Measurements from ENCODE around the gene CAPN13.

DNA sequence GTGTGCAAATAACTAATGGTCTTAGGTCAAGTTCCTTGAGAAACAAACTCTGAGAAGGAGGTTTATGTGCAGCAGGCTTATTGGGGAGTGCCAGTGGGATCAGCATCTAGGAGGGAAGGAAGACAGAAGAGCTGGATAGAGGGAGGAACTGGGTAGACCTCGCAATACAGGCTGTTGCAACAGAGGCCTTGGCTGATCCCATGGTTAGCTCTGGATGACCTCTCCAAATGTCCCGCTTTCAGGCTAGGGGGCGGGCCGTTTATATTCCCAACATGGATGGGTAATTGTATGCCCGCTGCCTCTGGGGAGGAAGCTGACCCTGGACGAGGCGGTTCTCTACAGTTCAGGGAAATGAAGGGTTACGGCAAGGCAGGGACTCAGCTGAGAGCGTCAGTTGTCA is 14.7 kb upstream of the CAPN13 start:
- TF ChIP-seq SMC3 (IDR thresholded peaks at IDR 0.05; ENCODE audit: low read depth, low read length), result no peak
- TF ChIP-seq, protein P1, sequence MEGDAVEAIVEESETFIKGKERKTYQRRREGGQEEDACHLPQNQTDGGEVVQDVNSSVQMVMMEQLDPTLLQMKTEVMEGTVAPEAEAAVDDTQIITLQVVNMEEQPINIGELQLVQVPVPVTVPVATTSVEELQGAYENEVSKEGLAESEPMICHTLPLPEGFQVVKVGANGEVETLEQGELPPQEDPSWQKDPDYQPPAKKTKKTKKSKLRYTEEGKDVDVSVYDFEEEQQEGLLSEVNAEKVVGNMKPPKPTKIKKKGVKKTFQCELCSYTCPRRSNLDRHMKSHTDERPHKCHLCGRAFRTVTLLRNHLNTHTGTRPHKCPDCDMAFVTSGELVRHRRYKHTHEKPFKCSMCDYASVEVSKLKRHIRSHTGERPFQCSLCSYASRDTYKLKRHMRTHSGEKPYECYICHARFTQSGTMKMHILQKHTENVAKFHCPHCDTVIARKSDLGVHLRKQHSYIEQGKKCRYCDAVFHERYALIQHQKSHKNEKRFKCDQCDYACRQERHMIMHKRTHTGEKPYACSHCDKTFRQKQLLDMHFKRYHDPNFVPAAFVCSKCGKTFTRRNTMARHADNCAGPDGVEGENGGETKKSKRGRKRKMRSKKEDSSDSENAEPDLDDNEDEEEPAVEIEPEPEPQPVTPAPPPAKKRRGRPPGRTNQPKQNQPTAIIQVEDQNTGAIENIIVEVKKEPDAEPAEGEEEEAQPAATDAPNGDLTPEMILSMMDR (conservative IDR thresholded peaks at IDR 0.05; ENCODE audit: low read depth, low read length), result no peak
- TF ChIP-seq RFX5 (IDR thresholded peaks at IDR 0.05; ENCODE audit: low read depth, low read length), result no peak
- TF ChIP-seq, protein P2, sequence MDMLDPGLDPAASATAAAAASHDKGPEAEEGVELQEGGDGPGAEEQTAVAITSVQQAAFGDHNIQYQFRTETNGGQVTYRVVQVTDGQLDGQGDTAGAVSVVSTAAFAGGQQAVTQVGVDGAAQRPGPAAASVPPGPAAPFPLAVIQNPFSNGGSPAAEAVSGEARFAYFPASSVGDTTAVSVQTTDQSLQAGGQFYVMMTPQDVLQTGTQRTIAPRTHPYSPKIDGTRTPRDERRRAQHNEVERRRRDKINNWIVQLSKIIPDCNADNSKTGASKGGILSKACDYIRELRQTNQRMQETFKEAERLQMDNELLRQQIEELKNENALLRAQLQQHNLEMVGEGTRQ (IDR thresholded peaks at IDR 0.05; ENCODE audit: low read depth, low read length), result no peak
- no peak for TF ChIP-seq CHD1 (IDR thresholded peaks at IDR 0.05; ENCODE audit: low read depth, low read length)
- no peak for TF ChIP-seq POLR2A (IDR thresholded peaks at IDR 0.05; ENCODE audit: low read depth, low read length)
- no peak for TF ChIP-seq MAFK (IDR thresholded peaks at IDR 0.05; ENCODE audit: low read depth, low read length)
